ENCODE data around the gene BCL11B. TPM values are rescaled to one million over a fixed set of nuclear protein-coding genes. Genes with fewer than 3 reads are reported as not detected.

Gene BCL11B
- total and polyA plus RNA-seq, 10 of the 15 experiments (the other 5 are each of a cell fraction or from before 2014, with no cell fraction given): 0.38 to 5.5 (median 1.3) TPM

DNA sequence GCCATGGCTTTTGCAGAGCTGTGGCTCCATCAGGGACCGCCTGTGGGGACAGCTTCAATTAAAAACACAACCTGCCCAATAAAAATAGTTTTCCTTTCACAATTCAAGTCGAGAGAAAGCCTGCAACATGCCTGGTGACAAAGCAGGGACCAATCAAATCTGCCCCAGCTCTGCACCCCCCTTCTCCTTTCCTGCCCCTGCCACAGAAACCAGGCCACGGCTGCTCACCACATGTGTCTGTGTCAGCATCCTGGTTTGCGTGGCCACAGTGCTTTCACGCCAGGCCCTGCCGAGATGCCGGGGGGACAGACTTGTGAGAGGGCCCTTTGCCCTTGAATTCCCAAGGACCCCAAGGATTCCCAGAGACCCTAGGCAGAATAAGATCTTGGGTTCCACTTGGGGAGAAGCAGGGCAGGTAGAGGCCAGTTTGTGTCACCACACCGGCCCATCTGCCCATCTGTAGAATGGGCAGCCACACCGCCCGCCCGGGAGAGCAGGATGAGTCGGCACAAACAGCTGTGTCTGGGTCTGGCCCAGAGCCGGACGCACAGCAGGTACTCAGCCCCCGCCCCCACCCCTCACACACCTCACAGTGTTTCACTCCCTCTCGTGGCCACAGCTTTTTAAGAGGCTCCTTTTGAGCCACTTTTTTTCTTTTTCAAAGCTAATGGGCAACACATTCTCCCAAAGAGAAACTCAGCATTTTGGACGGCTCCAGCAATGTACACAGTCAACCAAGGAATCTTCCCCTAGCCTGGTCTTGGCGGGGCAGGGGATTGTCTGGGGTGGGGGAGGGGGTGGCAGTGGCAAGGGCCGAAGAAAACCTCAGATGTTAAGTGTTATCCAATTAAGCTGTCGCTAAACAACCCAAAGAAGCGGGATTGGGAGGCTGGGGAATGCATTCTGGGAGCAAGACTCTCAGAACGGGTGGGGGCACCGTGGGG is 41.5 kb downstream of the BCL11B start:
- Histone ChIP-seq H3K79me2 (ENCODE audit: control insufficient read depth, insufficient read depth, low read length) (no peaks in the 10 kb centered on the region), H3K36me3 (ENCODE audit: control insufficient read depth in 2 of 2, insufficient read depth in 2 of 2, low read length in 1 of 2) (no peaks in the 10 kb centered on the region), H3K9ac (ENCODE audit: control insufficient read depth, insufficient read depth, low read length) (no peak overlapping the region), H3K27me3 (replicated peaks in 1 of 2; ENCODE audit: control insufficient read depth in 2 of 2, insufficient read depth in 2 of 2, low read length in 1 of 2) (no peaks in the 10 kb centered on the region), H3K4me2 (ENCODE audit: control insufficient read depth, insufficient read depth) (no peak overlapping the region), H3K4me3 (no peak overlapping the region), H4K20me1 (ENCODE audit: control insufficient read depth, insufficient read depth) (no peaks in the 10 kb centered on the region), H3K9me3 (replicated peaks; ENCODE audit: control insufficient read depth, insufficient read depth, low read length) (peaks cover 2% of the 10 kb centered on the region; the same call in 1 of the 3 replicates), H3K27ac (ENCODE audit: control insufficient read depth, insufficient read depth) (no peak overlapping the region), H3K4me1 (ENCODE audit: control insufficient read depth, insufficient read depth, low read length) (no peaks in the 10 kb centered on the region; the same call in 1 of the 2 replicates), H2AFZ (ENCODE audit: control insufficient read depth, low read depth, low read length) (no peak overlapping the region)
- ATAC-seq (peak; percentile 32; the same call in 2 of the 3 replicates), FAIRE-seq (no peak), DNase-seq (ENCODE audit: low read depth, low spot score) (no peak)
- 28% methylated on average over 22 of the region's 23 CpGs for WGBS (ENCODE audit: insufficient coverage, insufficient replicate concordance, low lambda C conversion rate, missing lambda C conversion rate)
- TF ChIP-seq, protein P1, sequence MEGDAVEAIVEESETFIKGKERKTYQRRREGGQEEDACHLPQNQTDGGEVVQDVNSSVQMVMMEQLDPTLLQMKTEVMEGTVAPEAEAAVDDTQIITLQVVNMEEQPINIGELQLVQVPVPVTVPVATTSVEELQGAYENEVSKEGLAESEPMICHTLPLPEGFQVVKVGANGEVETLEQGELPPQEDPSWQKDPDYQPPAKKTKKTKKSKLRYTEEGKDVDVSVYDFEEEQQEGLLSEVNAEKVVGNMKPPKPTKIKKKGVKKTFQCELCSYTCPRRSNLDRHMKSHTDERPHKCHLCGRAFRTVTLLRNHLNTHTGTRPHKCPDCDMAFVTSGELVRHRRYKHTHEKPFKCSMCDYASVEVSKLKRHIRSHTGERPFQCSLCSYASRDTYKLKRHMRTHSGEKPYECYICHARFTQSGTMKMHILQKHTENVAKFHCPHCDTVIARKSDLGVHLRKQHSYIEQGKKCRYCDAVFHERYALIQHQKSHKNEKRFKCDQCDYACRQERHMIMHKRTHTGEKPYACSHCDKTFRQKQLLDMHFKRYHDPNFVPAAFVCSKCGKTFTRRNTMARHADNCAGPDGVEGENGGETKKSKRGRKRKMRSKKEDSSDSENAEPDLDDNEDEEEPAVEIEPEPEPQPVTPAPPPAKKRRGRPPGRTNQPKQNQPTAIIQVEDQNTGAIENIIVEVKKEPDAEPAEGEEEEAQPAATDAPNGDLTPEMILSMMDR (IDR thresholded peaks at IDR 0.05 in 2 of 3, conservative IDR thresholded peaks at IDR 0.05 in 1 of 3; ENCODE audit: control insufficient read depth in 2 of 3, extremely low read depth in 1 of 3, insufficient read depth in 1 of 3, low read depth in 3 of 3, low read length in 3 of 3): peak in 1 of 3 experiments; percentile 22; a peak in 1 of 6 replicates
- no peak for TF ChIP-seq CREM (IDR thresholded peaks at IDR 0.05; ENCODE audit: low read depth)
- peak; percentile 50; the same call in 1 of the 2 replicates for TF ChIP-seq RAD21 (IDR thresholded peaks at IDR 0.05; ENCODE audit: insufficient read depth, low read depth, low read length)
- no peak for TF ChIP-seq LARP7 (IDR thresholded peaks at IDR 0.05)
- no peak for TF ChIP-seq BCL11A (IDR thresholded peaks at IDR 0.05; ENCODE audit: low read depth, low read length)
- TF ChIP-seq, protein P2, sequence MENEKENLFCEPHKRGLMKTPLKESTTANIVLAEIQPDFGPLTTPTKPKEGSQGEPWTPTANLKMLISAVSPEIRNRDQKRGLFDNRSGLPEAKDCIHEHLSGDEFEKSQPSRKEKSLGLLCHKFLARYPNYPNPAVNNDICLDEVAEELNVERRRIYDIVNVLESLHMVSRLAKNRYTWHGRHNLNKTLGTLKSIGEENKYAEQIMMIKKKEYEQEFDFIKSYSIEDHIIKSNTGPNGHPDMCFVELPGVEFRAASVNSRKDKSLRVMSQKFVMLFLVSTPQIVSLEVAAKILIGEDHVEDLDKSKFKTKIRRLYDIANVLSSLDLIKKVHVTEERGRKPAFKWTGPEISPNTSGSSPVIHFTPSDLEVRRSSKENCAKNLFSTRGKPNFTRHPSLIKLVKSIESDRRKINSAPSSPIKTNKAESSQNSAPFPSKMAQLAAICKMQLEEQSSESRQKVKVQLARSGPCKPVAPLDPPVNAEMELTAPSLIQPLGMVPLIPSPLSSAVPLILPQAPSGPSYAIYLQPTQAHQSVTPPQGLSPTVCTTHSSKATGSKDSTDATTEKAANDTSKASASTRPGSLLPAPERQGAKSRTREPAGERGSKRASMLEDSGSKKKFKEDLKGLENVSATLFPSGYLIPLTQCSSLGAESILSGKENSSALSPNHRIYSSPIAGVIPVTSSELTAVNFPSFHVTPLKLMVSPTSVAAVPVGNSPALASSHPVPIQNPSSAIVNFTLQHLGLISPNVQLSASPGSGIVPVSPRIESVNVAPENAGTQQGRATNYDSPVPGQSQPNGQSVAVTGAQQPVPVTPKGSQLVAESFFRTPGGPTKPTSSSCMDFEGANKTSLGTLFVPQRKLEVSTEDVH (IDR thresholded peaks at IDR 0.05; ENCODE audit: low read depth, partially characterized antibody): no peak
- in situ Hi-C loops (cut with MboI) (no loop called here), intact Hi-C loops (cut with micrococcal nuclease; ENCODE audit: unreplicated experiment) (no loop called here)
- ChIA-PET RAD21 (ENCODE audit: unreplicated experiment) (interaction anchor here (1.0 to 2.5 kb wide), 6 partner anchors 12 to 1093 kb away, joined by 3 to 10 read pairs (median 4); no protein-coding TSS in a partner anchor), CTCF (interaction anchor here (0.8 to 1.6 kb wide), 8 partner anchors 9 to 1091 kb away, joined by 3 to 7 read pairs (median 3); no protein-coding TSS in a partner anchor), POLR2A (interaction anchor here (0.6 kb wide), 1 partner anchor 25 kb away, joined by 4 read pairs; no protein-coding TSS in a partner anchor), SMC1A (ENCODE audit: uncharacterized antibody, unreplicated experiment) (interaction anchor here (1.0 to 2.4 kb wide), 4 partner anchors 12 to 1091 kb away, joined by 3 to 7 read pairs (median 6); no protein-coding TSS in a partner anchor)
- no TSS peak for BruUV-seq (replicated peaks)
